ENCODE results near the gene DMRT1.

- TF ChIP-seq POLR2AphosphoS5 (IDR thresholded peaks at IDR 0.05; ENCODE audit: low read depth, low read length), result no peak
- no peak for TF ChIP-seq POLR2A (IDR thresholded peaks at IDR 0.05; ENCODE audit: low read depth, low read length)
- no peak for TF ChIP-seq TAF1 (IDR thresholded peaks at IDR 0.05; ENCODE audit: borderline replicate concordance, low read depth, low read length)
These were observed 14.8 kb upstream of the DMRT1 start for GRCh38 chr9:826500-827280.

Measured in GM12892 (cell line).